NCI-H774 (cell line): ENCODE results near the gene HOXA5.

Experiments
- DNase-seq: peaks from one replicate; lab custom pipeline; 2025; lab: John Stamatoyannopoulos, UW

Gene HOXA5

GRCh38 chr7:27117887-27118491 lies 25.5 kb downstream of the HOXA5 start:
- DNase-seq: no peak

DNA sequence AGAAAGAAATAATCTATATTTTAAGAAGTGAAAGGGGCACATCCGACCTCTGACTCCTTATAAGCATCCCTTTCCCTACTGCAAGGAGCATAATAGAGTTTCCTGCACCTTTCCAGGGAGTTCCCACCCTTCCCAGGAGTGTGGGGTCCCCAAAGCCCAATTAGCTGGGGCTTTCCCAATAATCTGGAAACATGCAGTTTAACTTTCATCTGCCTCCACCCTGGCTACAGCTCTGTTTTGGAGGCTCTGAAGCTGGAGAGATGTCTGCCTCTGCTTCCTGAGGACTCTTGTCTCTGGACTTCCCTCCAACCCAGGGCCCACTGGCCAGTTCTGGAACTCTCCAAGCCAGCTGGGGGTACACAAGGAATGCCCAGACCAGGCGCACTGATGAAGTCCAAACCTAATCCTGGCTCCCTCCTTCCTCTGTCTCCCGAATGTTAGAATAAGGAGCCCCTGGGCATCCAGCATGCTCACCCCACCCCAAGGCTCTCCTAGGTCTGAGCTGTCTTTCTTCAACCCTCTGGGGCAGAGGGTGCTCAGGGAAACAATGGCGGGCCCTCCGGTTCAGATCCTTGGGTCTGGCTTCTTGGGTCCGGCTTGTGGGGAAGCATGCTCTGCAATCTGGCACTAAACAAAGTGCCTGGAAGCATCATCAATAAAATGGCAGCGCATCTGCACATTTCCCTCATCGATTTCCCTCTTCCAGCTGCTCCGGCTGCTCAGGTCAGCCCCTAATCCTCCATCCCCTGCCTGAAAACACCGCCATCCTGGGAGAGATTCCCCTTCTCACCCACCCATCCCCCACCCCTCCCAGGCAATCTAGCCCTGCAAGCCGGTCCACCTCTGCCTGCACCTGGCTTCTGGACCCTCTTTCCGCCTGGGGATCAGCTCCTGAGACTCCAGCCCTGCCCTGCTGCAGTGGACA lies 26.3 kb downstream of the HOXA5 start:
- DNase-seq: no peak

DNA sequence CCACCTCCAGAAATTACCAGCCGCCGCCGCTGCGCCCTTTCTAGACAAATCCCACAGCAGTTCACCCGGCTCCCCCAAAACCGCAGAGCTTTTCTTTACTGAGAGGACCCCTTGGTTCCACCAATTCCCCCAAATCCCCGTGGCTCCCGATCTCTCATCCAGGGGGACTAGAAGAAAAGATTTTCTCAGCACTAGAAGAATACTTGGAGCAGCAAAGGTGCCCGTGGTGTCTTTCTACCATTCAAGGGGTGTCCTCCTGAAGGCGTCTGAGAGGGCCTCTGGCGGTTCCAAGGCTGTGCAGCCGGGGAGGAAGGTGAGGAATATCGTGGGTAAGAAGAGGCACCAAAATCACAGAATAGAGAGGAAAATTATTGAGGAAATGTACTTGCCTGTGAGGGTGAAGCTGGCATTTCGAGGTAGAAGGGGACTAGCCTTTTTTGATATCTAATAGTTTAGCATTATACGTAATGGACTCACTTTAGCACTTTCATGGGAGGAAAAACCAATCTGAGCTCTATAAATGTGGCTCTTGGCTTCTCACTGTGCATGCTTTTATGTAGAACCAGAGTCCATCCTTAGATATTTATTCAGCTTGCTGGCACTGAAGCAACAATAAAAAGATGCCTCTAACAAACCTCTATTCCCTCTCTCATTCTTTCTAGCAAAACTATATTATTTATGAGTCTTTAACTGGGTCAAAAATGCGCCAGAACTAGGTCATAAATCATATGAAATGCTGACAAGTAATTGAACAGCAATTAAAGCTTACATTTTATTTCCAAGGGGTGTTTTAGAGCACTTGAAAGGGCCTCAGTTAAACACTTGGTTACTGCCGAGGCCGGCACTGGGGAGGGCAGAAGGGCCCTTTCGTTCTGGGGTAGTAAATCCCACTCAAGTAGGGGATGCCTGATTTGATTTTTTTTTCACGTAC lies 27.2 kb downstream of the HOXA5 start:
- no peak for DNase-seq

DNA sequence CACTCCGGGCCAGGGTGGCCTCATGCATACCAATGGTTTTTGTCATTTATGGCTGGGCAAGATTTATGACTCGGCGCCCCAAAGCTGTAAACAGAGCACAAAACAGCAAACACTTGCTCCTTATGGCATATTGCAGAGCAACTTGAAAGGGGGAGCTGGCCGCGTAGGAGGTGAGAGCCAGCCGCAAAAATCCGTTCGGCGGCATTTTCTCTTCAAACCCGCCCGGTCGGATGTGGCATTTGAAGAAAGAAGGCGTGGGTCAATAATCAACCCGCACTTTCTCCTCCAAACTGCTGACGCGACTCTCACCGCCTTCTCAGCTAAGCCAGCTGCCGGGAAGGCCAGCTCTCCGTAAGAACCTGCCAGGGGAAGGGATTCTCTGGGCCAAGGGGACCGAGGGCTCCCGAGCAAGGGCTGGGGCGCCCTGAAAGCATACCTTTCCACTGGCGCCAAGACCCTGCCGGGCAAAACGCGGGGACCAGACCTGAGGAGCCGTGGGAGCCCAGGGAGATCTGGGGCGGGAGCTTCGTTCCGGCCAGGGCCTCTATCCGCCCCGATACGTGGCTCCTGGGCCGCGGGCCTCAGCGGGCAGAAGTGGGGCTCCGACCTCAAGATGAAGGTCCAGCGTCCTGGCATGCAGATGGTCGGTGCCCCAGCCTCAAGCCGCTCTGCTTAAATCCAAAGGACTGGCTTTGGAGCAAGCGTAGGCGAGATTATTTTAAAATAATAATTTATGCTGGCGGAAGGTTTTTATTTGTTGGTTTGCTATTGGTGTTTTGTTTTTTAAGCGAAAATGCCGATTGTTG lies 28.1 kb downstream of the HOXA5 start:
- DNase-seq: no peak

DNA sequence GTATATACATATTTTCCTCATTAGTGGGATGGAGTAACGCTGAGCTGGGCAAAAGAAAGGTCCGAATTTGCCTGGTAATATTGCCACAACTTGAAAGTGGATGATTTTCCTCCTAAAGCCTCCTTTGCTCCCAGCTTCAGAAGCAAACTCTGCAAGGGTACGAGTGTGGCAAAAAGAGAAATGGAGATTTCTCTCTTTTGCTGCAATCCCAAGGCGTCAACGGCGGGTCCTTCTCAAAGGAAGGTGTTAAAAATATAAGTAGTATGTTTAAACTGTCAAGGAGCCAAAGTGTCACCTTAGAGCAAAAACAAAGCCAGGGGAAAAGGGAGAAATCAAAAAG lies 28.6 kb downstream of the HOXA5 start:
- DNase-seq: no peak

DNA sequence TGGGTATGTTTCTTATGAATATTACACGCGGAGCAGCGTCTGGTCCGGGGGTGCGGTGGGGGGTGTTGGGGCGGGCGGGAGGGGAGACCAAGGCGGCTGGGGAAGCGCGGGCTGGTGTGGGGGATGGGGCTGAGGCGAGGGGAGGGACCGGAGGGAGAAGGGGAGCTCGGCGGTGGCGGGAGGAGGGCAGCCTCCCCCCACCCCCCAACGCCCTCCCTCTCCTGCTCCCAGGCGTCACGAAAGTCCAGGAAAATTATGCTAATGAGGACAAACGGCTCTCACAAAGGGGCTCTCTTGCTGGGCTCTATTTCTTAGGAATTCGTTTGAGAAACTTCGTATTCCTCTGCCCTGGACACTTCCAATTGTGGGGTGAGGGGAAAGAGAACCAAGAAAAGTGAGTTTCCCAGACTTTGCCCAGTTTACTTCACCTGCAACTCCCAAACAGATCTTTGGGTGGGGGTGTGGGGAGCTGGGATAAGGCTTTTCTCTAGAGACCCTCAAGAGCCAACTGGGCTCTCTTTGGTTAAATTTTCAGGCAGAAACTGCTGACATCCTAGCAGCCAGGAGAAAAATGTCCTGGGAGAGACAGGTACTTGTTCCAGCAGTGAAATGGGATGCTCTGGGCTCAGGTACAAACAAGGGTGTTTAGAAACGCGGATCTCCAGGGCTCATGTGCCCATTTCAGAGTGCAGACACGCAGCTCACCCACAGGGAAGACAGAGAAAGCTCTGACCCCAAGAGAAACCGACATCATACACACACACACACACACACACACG lies 29.3 kb downstream of the HOXA5 start:
- DNase-seq: no peak

DNA sequence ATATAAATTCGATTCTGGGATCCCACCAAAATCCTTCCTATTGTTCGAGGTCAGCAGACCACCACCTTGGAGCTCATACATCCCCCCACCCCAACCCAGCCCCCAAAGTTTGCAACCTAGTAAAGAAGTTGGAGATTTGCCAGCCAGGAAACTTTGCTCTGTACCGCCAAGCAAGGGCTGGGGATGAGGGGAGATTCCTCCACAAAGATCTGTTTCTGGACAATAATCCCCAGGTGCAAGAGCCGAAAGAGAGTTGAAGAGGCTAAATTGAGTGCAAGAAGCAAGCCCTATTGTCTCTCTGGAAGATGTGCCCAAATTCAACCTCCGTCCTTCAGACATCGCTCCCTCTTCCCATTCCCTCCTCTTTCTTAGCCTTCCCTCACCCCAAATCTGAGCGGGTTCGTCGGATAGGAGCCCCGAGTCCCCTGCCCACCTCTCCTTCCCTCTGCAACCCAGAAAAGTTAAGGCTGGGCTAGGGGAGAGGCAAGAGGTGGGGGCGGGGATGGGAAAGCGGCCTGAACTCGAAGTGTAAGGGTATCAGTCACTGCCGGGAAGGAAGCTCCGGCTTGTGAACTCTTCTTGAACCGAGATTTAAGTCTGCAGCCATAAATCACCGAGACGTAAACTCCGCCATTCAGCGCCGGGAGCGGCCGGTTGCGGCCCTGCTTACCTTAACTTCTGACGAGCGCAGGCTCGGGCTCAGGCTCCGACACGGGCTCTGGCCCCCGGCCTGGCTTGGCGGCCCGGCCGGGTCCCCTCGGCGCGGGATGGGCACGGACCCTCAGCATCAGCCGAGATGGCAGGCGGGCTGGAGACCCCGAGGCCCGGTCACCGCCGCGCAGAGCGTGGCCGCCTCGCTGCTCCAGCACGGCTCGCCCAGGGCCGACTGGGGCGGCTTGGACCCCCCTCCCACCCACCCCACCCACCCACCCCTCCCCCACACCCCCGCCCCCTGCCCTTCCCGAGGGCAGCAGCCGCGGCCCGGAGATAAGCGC lies 30.2 kb downstream of the HOXA5 start:
- DNase-seq: no peak

DNA sequence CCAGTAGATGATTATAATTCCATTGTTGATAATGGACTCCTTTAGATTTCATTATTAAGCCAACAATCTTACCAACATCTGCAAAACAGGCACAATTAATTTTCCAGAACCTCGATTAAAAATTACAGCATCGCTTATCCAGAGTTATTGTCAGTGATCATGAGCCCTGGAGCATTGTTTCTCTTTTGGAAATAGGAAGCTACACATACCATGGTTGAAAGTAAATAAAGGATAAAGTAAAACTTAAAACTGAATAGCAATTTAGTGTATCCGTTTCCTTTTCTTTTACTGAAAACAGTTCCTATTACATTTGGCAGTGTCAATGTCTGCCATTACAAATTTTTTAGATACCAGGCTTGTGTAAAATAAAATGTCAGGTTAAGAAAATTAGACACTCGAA lies 31.1 kb downstream of the HOXA5 start:
- DNase-seq: no peak

DNA sequence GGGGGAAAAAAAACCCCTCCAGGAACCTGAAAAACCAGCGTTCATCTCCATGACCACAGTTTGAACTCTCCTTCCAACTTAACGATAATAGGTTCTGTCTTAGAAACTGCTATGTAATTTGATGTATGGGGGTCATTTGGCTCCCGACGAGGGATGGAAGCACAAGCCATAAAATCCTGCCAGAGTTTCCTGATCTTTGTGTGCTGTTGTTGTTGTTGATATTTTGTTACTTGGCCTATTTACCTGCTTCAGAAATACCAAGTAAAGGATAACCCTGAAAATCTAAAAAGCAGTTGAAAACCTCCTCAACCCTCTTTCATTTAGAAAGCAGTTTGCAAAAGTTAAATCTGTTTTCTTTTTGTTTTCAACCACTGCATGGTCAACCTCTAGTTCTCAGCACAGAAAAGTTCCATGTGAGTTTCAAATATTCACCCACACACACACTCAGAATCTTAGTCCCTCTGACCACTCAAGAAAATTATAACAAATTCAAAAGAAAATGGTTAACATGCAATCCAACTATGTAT lies 31.7 kb downstream of the HOXA5 start:
- no peak for DNase-seq

DNA sequence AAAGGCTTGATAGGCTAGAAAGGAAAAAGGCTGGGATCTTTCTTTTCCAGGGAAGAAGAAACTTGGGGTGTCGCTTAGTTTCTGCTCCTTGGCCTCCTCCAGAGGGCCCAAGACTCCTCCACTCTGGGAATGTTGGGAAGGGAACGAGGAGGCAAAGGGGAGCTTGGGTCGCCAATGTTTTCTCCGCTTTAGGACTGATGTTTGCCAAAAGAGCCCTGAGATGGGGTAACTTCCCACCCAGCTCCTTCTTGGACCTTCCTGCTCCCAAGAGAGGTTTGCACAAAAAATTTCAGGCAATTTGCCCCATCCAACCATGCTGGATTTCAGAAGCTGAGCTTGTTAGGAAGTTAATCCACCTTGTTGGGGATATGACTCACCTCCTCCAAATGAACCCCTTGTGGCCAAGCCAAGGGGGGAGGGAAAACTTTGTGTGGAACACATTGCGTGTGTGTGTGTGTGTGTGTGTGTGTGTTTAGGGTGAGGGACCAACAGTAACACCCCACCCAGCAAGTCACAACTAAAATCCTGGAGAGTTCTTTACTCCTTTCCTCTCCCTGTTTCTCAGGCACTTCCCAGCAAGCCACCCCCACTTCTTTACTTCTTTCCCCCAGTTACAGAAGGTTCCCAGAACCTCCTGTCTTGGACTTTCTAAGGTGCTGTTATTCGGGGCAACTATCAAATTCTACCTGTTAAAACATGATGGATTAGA lies 32.3 kb downstream of the HOXA5 start:
- DNase-seq: no peak

GRCh38 chr7:27110186-27111031 lies 33.1 kb downstream of the HOXA5 start:
- no peak for DNase-seq

DNA sequence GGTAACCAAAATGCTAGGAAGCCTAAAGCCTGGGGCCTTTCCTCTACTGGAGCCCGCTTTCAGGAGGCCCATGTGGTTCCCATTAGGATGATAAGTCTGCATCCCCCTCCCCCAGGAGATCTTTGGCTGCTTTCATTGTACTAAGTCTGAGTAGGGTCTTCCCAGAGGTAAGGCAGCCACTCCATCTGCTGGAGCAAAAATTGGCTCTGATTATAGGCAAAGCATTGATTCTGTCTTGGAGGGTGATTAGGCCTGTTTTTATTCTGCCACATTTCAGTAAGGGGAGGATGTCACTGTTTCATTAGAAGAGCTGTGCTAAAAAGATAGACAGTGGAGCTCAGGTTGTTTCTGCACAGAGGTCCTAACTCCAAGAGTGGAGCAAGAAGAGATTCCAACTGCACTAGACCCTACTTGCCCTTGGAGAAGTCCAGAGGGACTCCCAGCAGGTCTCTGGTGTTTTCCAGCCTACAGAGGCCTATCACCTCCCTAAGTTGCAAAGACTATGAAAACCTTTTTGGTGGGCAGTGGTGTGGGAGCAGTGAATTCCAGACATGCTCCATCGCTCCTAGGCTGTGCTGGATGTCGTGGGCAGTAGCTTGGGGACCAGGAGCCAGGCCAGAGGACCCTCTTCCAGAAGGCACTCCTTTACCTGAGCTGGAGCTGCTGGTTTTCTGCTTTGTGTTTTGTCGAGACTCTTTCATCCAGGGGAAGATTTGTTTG lies 33.9 kb downstream of the HOXA5 start:
- DNase-seq: no peak

DNA sequence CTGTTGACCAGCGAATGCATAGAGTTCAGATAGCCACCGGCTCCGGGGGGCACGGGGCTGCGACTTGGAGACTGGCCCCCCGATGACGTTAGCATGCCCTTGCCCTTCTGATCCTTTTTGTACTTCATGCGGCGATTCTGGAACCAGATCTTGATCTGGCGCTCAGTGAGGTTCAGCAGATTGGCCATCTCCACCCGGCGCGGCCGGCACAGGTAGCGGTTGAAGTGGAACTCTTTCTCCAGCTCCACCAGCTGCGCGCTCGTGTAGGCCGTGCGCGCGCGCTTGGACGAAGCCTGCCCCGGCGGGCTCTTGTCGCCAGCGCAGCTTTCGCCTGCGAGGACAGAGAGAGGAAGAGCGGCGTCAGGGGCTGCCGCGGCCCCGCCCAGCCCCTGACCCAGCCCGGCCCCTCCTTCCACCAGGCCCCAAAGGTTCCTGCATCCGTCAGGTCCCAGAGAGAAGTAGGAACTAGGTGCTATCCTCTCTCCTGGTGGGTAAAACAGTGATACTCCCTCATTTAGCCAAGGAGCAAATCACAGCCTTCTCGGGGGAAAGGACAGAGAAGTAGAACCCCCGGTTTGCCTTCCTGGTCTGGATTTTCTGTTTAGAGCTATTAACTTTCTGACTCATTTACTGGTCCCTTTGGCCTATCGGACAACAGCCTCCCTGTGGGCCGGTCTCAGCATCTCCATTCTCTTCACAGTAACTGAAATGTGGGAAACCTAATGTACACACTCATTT lies 34.9 kb downstream of the HOXA5 start:
- no peak for DNase-seq

DNA sequence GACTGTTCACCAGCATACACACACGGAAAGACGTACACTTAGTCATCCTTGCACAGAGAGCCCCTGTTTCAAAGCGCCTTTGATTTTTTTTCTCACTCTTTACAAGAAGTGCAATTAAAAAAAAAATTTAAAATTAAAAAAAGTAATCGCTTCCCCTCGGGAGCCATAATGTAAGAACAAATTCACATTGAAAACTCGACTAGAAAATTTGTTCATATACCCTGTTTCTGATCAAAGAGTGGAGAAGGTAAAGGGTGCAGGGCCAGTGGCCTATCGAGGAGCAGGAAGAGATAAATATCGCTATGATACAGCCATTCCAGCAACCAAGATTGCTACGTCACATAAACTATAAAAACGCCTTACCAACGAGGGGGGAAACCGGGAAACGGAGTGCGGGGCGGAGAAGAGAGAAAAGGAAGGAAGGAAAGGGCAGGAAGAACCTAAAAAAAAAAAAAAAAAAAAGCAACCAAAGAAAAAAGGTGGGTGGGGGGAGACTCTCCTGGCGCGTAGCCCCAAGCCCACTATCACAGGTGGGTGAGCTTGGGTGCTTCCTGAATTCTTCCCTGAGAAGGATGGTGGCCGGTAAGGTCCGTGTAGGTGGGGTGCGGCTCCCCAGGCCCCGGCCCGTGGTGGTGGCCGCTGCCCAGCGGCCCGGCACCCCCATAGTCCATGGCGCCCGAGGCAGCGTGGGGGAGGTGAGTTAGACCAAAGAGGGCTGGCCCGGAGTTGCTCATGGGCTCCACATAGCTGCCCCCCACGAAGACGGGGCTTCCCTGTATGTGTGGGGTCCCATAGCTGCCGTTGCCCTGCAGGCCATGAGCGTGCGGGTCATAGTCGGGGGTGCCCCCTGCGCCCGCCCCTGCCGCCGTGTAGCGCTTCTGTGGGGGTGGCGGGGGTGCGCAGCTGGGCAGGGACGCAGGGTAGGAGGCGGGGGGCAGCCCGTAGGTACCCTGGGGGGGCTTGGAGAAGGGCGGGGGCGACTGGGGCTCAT lies 35.8 kb downstream of the HOXA5 start:
- DNase-seq: no peak

- DNase-seq: no peak
These were observed 36.6 kb downstream of the HOXA5 start for GRCh38 chr7:27106901-27107240.
